ENCODE measurements around the gene MIOS.

DNA sequence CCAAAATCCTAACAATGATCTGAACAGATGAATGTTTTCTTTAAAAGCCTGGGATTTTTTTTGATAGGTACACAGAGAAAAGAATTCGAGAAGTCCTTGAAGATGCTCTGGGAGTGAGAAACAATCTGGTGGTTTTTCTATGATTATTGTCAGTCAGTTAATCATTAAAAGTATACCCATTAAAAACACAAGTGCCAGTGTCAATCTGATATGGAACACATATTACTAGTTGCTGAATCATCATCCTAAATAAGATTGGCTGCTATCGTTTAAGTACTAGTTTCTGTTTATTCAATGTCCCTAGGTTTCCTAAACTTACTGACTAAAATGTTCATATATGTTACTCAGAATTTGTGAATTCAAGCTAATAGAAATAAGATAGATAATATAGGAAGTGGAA lies 47.2 kb upstream of the MIOS start:
- TF ChIP-seq POLR2A (IDR thresholded peaks at IDR 0.05; ENCODE audit: extremely low read depth, insufficient read length): no peak
- no peak for TF ChIP-seq CTCF (IDR thresholded peaks at IDR 0.05; ENCODE audit: low read depth, low read length)
